H1 (cell line): ENCODE results near the gene CHAD. TPM values are rescaled to one million over a fixed set of nuclear protein-coding genes. Genes with fewer than 3 reads are reported as not detected.

Source experiments
- CTCF ChIA-PET: fragments of 300-600 bp; sonication (Branson Sonifier 250); formaldehyde crosslinking; loops from one replicate; lab custom pipeline; 2021; ENCODE audit not compliant: partially characterized antibody; lab: Charles Lee
- POLR2A ChIA-PET: fragments of 300-600 bp; sonication (Branson Sonifier 250); formaldehyde crosslinking; loops from one replicate; lab custom pipeline; 2021; ENCODE audit warnings: inconsistent platforms; ENCODE audit not compliant: partially characterized antibody; lab: Charles Lee
- DNase-seq, 2 experiments: peaks; one replicate each; pipeline versions ENCODE4 v3.0.0 to v3.0.0-alpha.2; 2010 to 2022; ENCODE audit warnings: low spot score in 2 of 2, low read depth in 1 of 2, mixed read lengths in 1 of 2
- FAIRE-seq: peaks from 2 replicates; lab custom pipeline; 2011; peaks lifted over from hg19 to GRCh38; lab: Jason Lieb, UNC
- H2AFZ ChIP-seq: 2 replicates; pipeline ENCODE4 v1.8.1; 2012; ENCODE audit warnings: low read length, inconsistent platforms
- H2AK5ac ChIP-seq: 2 replicates; pipeline ENCODE4 v1.6.1; 2013; ENCODE audit warnings: low read depth, low read length
- H2BK120ac ChIP-seq: replicated peaks from 2 replicates; pipeline ENCODE3; 2013; ENCODE audit warnings: low read depth, low read length, inconsistent platforms
- H2BK12ac ChIP-seq: 2 replicates; pipeline ENCODE4 v1.6.1; 2013; ENCODE audit warnings: low read depth, low read length
- H2BK15ac ChIP-seq: 2 replicates; pipeline ENCODE4 v1.6.1; 2013; ENCODE audit warnings: low read length
- H2BK20ac ChIP-seq: 2 replicates; pipeline ENCODE4 v1.6.1; 2013; ENCODE audit warnings: low read length
- H2BK5ac ChIP-seq: 2 replicates; pipeline ENCODE4 v1.6.1; 2013; ENCODE audit warnings: low read depth, low read length
- H3K14ac ChIP-seq: 2 replicates; pipeline ENCODE4 v1.6.1; 2013; ENCODE audit warnings: inconsistent platforms; ENCODE audit not compliant: insufficient read length
- H3K18ac ChIP-seq: 2 replicates; pipeline ENCODE4 v1.6.1; 2013; ENCODE audit warnings: low read length; ENCODE audit errors: extremely low read depth
- H3K23ac ChIP-seq: 2 replicates; pipeline ENCODE4 v1.6.1; 2013; ENCODE audit warnings: inconsistent platforms; ENCODE audit not compliant: insufficient read length
- H3K23me2 ChIP-seq: 2 replicates; pipeline ENCODE4 v1.6.1; 2013; ENCODE audit warnings: low read depth, low read length
- H3K27ac ChIP-seq: 2 replicates; pipeline ENCODE4 v1.6.1; 2011; ENCODE audit warnings: low read depth, low read length, inconsistent platforms
- H3K27me3 ChIP-seq, 4 experiments: replicated peaks in 1 of 4; 1 replicate in 1 of 4; 2 replicates in 3 of 4; pipeline versions ENCODE4 v1.6.1 to v1.8.1; 2011 to 2013; ENCODE audit warnings: low read length in 3 of 4, mild to moderate bottlenecking in 3 of 4, inconsistent platforms in 2 of 4, mixed read lengths in 2 of 4, moderate library complexity in 1 of 4; ENCODE audit not compliant: control insufficient read depth in 3 of 4, insufficient read depth in 3 of 4; ENCODE audit errors: extremely low read depth in 1 of 4
- H3K36me3 ChIP-seq, 4 experiments: 2 replicates each; pipeline versions ENCODE4 v1.6.1 to v1.8.1; 2011 to 2013; ENCODE audit warnings: mild to moderate bottlenecking in 4 of 4, low read length in 3 of 4, moderate library complexity in 2 of 4, control low read depth in 1 of 4, inconsistent platforms in 1 of 4; ENCODE audit not compliant: insufficient read depth in 4 of 4, control insufficient read depth in 2 of 4
- H3K4ac ChIP-seq: replicated peaks from 2 replicates; pipeline ENCODE3; 2013; ENCODE audit warnings: low read length, low read depth, mixed read lengths, inconsistent platforms; ENCODE audit not compliant: insufficient read length
- H3K4me1 ChIP-seq, 4 experiments: replicated peaks in 1 of 4; 1 replicate in 1 of 4; 2 replicates in 3 of 4; pipeline versions ENCODE4 v1.6.1 to v1.8.1; 2011 to 2013; ENCODE audit warnings: low read length in 3 of 4, inconsistent platforms in 2 of 4, mixed read lengths in 1 of 4; ENCODE audit not compliant: insufficient read depth in 4 of 4, control insufficient read depth in 3 of 4
- H3K4me2 ChIP-seq, 2 experiments: 2 replicates each; pipeline versions ENCODE4 v1.6.1 to v1.8.1; 2011 to 2013; ENCODE audit warnings: low read depth in 2 of 2, low read length in 2 of 2, control low read depth in 1 of 2, inconsistent platforms in 1 of 2, mild to moderate bottlenecking in 1 of 2; ENCODE audit not compliant: insufficient read depth in 1 of 2
- H3K4me3 ChIP-seq, 4 experiments: fragments of 200-600, 300-600 bp in 1 of 4; sonication (generic), shearing (Covaris generic), sonication (Bioruptor Twin) in 1 of 4; 2 replicates each; pipeline versions ENCODE4 v1.5.1 to v1.8.1; 2011 to 2016; ENCODE audit warnings: low read length in 4 of 4, low read depth in 3 of 4, control low read depth in 2 of 4, inconsistent platforms in 2 of 4, mild to moderate bottlenecking in 2 of 4, mixed read lengths in 1 of 4, moderate library complexity in 1 of 4; ENCODE audit not compliant: insufficient read depth in 2 of 4; ENCODE audit errors: extremely low read depth in 1 of 4
- H3K56ac ChIP-seq: replicated peaks from 2 replicates; pipeline ENCODE3; 2013; ENCODE audit warnings: low read depth, mild to moderate bottlenecking, mixed read lengths, low read length, inconsistent platforms; ENCODE audit not compliant: insufficient read length
- H3K79me1 ChIP-seq: 2 replicates; pipeline ENCODE4 v1.6.1; 2013; ENCODE audit warnings: low read depth, low read length, control low read depth
- H3K79me2 ChIP-seq, 2 experiments: 2 replicates each; pipeline versions ENCODE4 v1.6.1 to v1.8.1; 2012 to 2013; ENCODE audit warnings: low read length in 2 of 2, mild to moderate bottlenecking in 2 of 2, inconsistent platforms in 1 of 2; ENCODE audit not compliant: insufficient read depth in 2 of 2, control insufficient read depth in 1 of 2
- H3K9ac ChIP-seq, 4 experiments: replicated peaks in 1 of 4; 1 replicate in 1 of 4; 2 replicates in 3 of 4; pipeline versions ENCODE4 v1.6.1 to v1.8.1; 2011 to 2013; ENCODE audit warnings: low read depth in 3 of 4, low read length in 3 of 4, control low read depth in 2 of 4, mild to moderate bottlenecking in 2 of 4, moderate library complexity in 2 of 4, inconsistent platforms in 1 of 4; ENCODE audit errors: extremely low read depth in 1 of 4
- H3K9me3 ChIP-seq, 2 experiments: 2 replicates each; pipeline versions ENCODE4 v1.6.1 to v1.8.1; 2012 to 2013; ENCODE audit warnings: mild to moderate bottlenecking in 2 of 2, moderate library complexity in 2 of 2, control low read depth in 1 of 2, inconsistent platforms in 1 of 2, low read depth in 1 of 2, low read length in 1 of 2, mixed read lengths in 1 of 2; ENCODE audit not compliant: insufficient read depth in 2 of 2
- H4K20me1 ChIP-seq, 2 experiments: replicated peaks in 1 of 2; 2 replicates each; pipeline versions ENCODE3 to v1.8.1; 2011 to 2013; ENCODE audit warnings: inconsistent platforms in 2 of 2, low read length in 2 of 2, mild to moderate bottlenecking in 1 of 2; ENCODE audit not compliant: insufficient read depth in 2 of 2, control insufficient read depth in 1 of 2
- H4K5ac ChIP-seq: 2 replicates; pipeline ENCODE4 v1.6.1; 2013; ENCODE audit warnings: low read length, low read depth, mixed read lengths, inconsistent platforms; ENCODE audit not compliant: insufficient read length
- H4K8ac ChIP-seq: 2 replicates; pipeline ENCODE4 v1.8.0; 2013; ENCODE audit warnings: mild to moderate bottlenecking, moderate library complexity, low read length, inconsistent platforms; ENCODE audit not compliant: insufficient read depth; ENCODE audit errors: extremely low read depth
- H4K91ac ChIP-seq: replicated peaks from 2 replicates; pipeline ENCODE3; 2013; ENCODE audit warnings: low read length, mixed read lengths, inconsistent platforms; ENCODE audit not compliant: insufficient read length
- BACH1 ChIP-seq: IDR thresholded peaks from 2 replicates; pipeline ENCODE4 v1.6.1; 2012; ENCODE audit warnings: low read length, improper control_type of control experiment
- CBX5 ChIP-seq: fragments of 300-800, 300-1000 bp; sonication (generic); IDR thresholded peaks from 2 replicates; pipeline ENCODE4 v1.7.1; 2016; ENCODE audit warnings: antibody characterized with exemption, low read length, low read depth
- RAD21 ChIP-seq, 2 experiments: IDR thresholded peaks in 1 of 2; conservative IDR thresholded peaks in 1 of 2; 2 replicates each; pipeline ENCODE4 v1.6.1; 2011; ENCODE audit warnings: low read depth in 2 of 2, low read length in 2 of 2, improper control_type of control experiment in 1 of 2, inconsistent platforms in 1 of 2, mild to moderate bottlenecking in 1 of 2, moderate library complexity in 1 of 2
- SIN3A ChIP-seq, 2 experiments: IDR thresholded peaks in 1 of 2; conservative IDR thresholded peaks in 1 of 2; 2 replicates each; pipeline ENCODE4 v1.6.1; 2011 to 2012; ENCODE audit warnings: low read length in 2 of 2, improper control_type of control experiment in 1 of 2, low read depth in 1 of 2, mild to moderate bottlenecking in 1 of 2
- SP4 ChIP-seq: IDR thresholded peaks from 2 replicates; pipeline ENCODE4 v1.6.1; 2012; ENCODE audit warnings: low read length, inconsistent platforms
- TEAD4 ChIP-seq: IDR thresholded peaks from 2 replicates; pipeline ENCODE4 v1.6.1; 2012; ENCODE audit warnings: low read depth, low read length, inconsistent platforms, mixed read lengths
- WGBS, 2 experiments: shearing (Covaris generic) in 1 of 2; methylation state at CpG; one replicate each; pipeline versions ENCODE4 v1.1.6 to v1.1.7; 2013 to 2015; ENCODE audit warnings: low lambda C conversion rate in 2 of 2, mixed read lengths in 2 of 2, inconsistent platforms in 1 of 2, low coverage in 1 of 2, missing lambda C conversion rate in 1 of 2; ENCODE audit not compliant: insufficient replicate concordance in 2 of 2, insufficient coverage in 1 of 2, insufficient read length in 1 of 2; ENCODE audit errors: extremely low coverage in 1 of 2, missing lambda C conversion rate in 1 of 2; 5-methylcytosine and 5-hydroxymethylcytosine counted together
- polyA plus RNA-seq, 7 experiments: library from polyadenylated mRNA; depleted of rRNA in 3 of 7; stranded (reverse) in 5 of 7; unstranded in 2 of 7; fragments of >200 nt in 5 of 7; fragments of 200-250 nt in 2 of 7; gene quantifications; 1 replicate in 5 of 7; 2 replicates in 1 of 7; 4 replicates in 1 of 7; pipeline versions ENCODE4 v1.2.1 to v1.2.3, GENCODE V29; 2011 to 2013; ENCODE audit warnings: missing spikeins in 2 of 7, mixed read lengths in 2 of 7
- total RNA-seq: library from RNA; stranded (reverse); fragmentation: NEBNext Ultra II Directional; extraction: Animal tissue kit (Norgen Biotek cat#: 25700); gene quantifications from 2 replicates; pipeline ENCODE4 v1.2.1, GENCODE V29; 2021
- TF ChIP-seq, protein P1 (sequence below), 3 experiments: IDR thresholded peaks; 1 replicate in 2 of 3; 2 replicates in 1 of 3; pipeline versions ENCODE4 v1.5.1 to v1.6.1; 2011; ENCODE audit warnings: low read length in 3 of 3, mild to moderate bottlenecking in 3 of 3, inconsistent platforms in 2 of 3, low read depth in 1 of 3, moderate library complexity in 1 of 3; ENCODE audit not compliant: insufficient read depth in 1 of 3; ENCODE audit errors: control extremely low read depth in 1 of 3

The CHAD gene
- total and polyA plus RNA-seq, 2 of the 8 experiments (the other 6 are each of a cell fraction or from before 2014, with no cell fraction given), result 0.03 TPM; not detected in 1

GRCh38 chr17:50482516-50482915 lies 13.8 kb upstream of the CHAD start:
- Histone ChIP-seq H2AK5ac (no peak overlapping the region), H4K91ac (no peak overlapping the region), H3K4ac (no peak overlapping the region), H3K79me1 (no peaks in the 10 kb centered on the region), H3K18ac (no peak overlapping the region), H3K9ac (no peak overlapping the region), H3K79me2 (peaks cover 0 to 3% of the 10 kb centered on the region in 2 experiments; a peak in 1 of 4 replicates), H3K9me3 (no peaks in the 10 kb centered on the region), H4K8ac (0 out of 2 replicates have a peak overlapping the region, but pooled peaks have one; percentile 28), H3K23ac (no peak overlapping the region), H2BK12ac (no peak overlapping the region), H3K4me1 (peaks cover 0 to 6% (median 4%) of the 10 kb centered on the region in 4 experiments; a peak in 6 of 7 replicates), H4K5ac (no peak overlapping the region), H3K27me3 (0 out of 7 replicates have a peak, but pooled peaks cover 0 to 2% (median 0%) of the 10 kb centered on the region in 4 experiments), H2BK120ac (no peak overlapping the region), H4K20me1 (peaks cover 0 to 2% of the 10 kb centered on the region in 2 experiments), H3K23me2 (peaks cover 8% of the 10 kb centered on the region), H2BK5ac (no peak overlapping the region), H3K4me3 (no peak overlapping the region), H2BK15ac (no peak overlapping the region), H3K14ac (no peak overlapping the region), H2BK20ac (no peak overlapping the region), H3K36me3 (peaks cover 0 to 13% (median 6%) of the 10 kb centered on the region in 4 experiments; a peak in 4 of 8 replicates), H3K4me2 (no peak overlapping the region), H3K27ac (no peak overlapping the region), H3K56ac (no peak overlapping the region), H2AFZ (no peak overlapping the region)
- ChIA-PET POLR2A (interaction anchor here (0.9 to 1.1 kb wide), 3 partner anchors 21 to 85 kb away, joined by 3 to 4 read pairs (median 3); no protein-coding TSS in a partner anchor), CTCF (interaction anchor here (0.7 to 9.2 kb wide), 29 partner anchors 10 to 214 kb away, joined by 3 to 116 read pairs (median 6); partner anchors contain the start of genes EPN3 and SPATA20)
- peak; percentile 39 for FAIRE-seq
- TF ChIP-seq SP4 (no peak), CBX5 (no peak), RAD21 (IDR thresholded peaks at IDR 0.05 in 1 of 2, conservative IDR thresholded peaks at IDR 0.05 in 1 of 2; ENCODE audit: low read depth in 2 of 2, low read length in 2 of 2) (peak; percentile 95 to 98), BACH1 (peak; percentile 61), TEAD4 (0 out of 2 replicates have a peak, but pooled peaks have one; percentile 58), SIN3A (conservative IDR thresholded peaks at IDR 0.05 in 1 of 2, IDR thresholded peaks at IDR 0.05 in 1 of 2; ENCODE audit: low read depth in 1 of 2, low read length in 2 of 2) (peak in 1 of 2 experiments; percentile 61; a peak in 2 of 4 replicates)
- TF ChIP-seq, protein P1, sequence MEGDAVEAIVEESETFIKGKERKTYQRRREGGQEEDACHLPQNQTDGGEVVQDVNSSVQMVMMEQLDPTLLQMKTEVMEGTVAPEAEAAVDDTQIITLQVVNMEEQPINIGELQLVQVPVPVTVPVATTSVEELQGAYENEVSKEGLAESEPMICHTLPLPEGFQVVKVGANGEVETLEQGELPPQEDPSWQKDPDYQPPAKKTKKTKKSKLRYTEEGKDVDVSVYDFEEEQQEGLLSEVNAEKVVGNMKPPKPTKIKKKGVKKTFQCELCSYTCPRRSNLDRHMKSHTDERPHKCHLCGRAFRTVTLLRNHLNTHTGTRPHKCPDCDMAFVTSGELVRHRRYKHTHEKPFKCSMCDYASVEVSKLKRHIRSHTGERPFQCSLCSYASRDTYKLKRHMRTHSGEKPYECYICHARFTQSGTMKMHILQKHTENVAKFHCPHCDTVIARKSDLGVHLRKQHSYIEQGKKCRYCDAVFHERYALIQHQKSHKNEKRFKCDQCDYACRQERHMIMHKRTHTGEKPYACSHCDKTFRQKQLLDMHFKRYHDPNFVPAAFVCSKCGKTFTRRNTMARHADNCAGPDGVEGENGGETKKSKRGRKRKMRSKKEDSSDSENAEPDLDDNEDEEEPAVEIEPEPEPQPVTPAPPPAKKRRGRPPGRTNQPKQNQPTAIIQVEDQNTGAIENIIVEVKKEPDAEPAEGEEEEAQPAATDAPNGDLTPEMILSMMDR (IDR thresholded peaks at IDR 0.05; ENCODE audit: control extremely low read depth in 1 of 3, insufficient read depth in 1 of 3, low read depth in 1 of 3, low read length in 3 of 3), result peak; percentile 86 to 97 (median 94)
- 23% methylated on average over 7 of the region's 7 CpGs; no CpG with 5 or more reads in 1 of the 2 experiments for WGBS, 2 experiments
- peak; percentile 71 to 93 for DNase-seq
